Endothelial cell of umbilical vein (primary cell): ENCODE data around the gene PLEKHJ1.

ENCODE experiments used
- CTCF ChIP-seq, 2 donors: IDR thresholded peaks; 1 replicate in 1 of 2; 2 replicates in 1 of 2; pipeline ENCODE4 v1.5.1; 2011; ENCODE audit warnings: low read length in 2 of 2, mild to moderate bottlenecking in 2 of 2, moderate library complexity in 2 of 2, control low read depth in 1 of 2, inconsistent platforms in 1 of 2, low read depth in 1 of 2; ENCODE audit not compliant: insufficient read depth in 1 of 2; ENCODE audit errors: extremely low read depth in 1 of 2
- GATA2 ChIP-seq: IDR thresholded peaks from 2 replicates; pipeline ENCODE4 v1.7.0; 2011; ENCODE audit warnings: low read depth, mild to moderate bottlenecking, moderate library complexity, mixed read lengths, low read length; ENCODE audit not compliant: insufficient read length, insufficient read depth
- MYC ChIP-seq: IDR thresholded peaks from one replicate; pipeline ENCODE4 v1.6.1; 2011; ENCODE audit warnings: mild to moderate bottlenecking, low read depth, low read length

- TF ChIP-seq CTCF (IDR thresholded peaks at IDR 0.05; ENCODE audit: extremely low read depth in 1 of 2, insufficient read depth in 1 of 2, low read depth in 1 of 2, low read length in 2 of 2) (no peak), GATA2 (no peak), MYC (no peak)
Measured at GRCh38 chr19:2230033-2230531, 6.0 kb downstream of the PLEKHJ1 start.
